GM19324 (cell line): Measurements from ENCODE around the gene MMRN2.
A peak's percentile ranks its signal among the peaks of the same experiment; 100 is the strongest.
"Not testable (repeated sequence)": the region's sequence is repeated elsewhere in the genome, so short reads cannot be mapped to it uniquely, and the experiment has no call there.

Source experiments
- ATAC-seq: cut with Tn5 transposase; IDR thresholded peaks from one replicate; pipeline ENCODE4 v1.9.1; 2021; ENCODE audit warnings: mild to moderate bottlenecking, moderate library complexity; ENCODE audit not compliant: unreplicated experiment, low FRiP score

The MMRN2 gene, protein sequence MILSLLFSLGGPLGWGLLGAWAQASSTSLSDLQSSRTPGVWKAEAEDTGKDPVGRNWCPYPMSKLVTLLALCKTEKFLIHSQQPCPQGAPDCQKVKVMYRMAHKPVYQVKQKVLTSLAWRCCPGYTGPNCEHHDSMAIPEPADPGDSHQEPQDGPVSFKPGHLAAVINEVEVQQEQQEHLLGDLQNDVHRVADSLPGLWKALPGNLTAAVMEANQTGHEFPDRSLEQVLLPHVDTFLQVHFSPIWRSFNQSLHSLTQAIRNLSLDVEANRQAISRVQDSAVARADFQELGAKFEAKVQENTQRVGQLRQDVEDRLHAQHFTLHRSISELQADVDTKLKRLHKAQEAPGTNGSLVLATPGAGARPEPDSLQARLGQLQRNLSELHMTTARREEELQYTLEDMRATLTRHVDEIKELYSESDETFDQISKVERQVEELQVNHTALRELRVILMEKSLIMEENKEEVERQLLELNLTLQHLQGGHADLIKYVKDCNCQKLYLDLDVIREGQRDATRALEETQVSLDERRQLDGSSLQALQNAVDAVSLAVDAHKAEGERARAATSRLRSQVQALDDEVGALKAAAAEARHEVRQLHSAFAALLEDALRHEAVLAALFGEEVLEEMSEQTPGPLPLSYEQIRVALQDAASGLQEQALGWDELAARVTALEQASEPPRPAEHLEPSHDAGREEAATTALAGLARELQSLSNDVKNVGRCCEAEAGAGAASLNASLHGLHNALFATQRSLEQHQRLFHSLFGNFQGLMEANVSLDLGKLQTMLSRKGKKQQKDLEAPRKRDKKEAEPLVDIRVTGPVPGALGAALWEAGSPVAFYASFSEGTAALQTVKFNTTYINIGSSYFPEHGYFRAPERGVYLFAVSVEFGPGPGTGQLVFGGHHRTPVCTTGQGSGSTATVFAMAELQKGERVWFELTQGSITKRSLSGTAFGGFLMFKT

DNA sequence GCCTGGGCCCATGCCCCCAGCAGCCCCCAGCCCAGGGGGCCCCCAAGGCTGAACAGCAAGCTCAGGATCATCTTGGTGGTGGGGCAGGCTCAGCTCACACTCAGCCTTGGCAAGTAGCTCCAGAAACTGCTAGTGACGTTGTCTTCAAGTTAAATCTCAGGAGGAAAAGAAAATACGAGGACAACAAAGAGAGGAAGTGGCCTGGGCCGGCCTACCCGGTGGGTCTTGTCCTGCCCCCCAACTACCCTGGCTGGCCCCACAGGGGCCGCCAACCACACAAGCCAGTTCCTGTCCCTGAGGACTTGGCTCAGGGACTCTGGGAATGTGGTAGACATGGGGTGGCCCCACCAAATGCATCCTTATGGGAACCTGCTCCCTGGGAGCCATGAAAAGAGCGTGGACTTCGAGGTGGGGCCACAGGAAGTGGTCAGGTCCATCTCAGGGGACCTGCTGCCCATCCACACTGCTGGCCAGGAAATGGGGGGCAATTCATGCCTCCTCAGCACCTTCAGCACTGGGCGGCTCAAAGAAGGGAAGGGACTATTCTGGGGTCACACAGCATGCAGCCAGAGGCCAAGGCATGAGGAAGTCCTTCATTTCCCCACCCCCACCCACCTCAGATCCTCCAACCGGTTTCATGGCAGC is at the start of gene MMRN2:
MMRN2 (minus strand) TSS at position 145 of the 645 bp plus-strand sequence; CDS start at position 71, 74 bp downstream.
- no peak for ATAC-seq

DNA sequence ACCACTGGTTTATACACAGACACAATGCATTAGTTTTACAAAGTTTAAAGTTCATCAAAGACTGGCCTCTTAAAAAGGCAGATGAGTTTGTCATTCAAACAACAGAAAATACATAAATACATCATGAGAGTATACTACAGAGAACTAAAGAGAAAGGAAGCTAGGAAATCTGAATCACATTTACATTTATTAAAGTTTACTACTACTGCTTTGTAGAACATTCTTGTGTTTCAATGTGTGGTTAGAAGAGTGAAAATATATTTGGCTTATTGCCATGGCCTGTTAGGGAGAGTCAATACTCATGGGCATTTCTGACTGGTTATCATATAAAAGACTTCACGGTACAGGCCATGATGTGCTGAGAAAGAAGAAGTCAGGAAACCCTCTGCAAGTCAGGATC is 49.7 kb upstream of the MMRN2 start:
- ATAC-seq: not testable (repeated sequence)

DNA sequence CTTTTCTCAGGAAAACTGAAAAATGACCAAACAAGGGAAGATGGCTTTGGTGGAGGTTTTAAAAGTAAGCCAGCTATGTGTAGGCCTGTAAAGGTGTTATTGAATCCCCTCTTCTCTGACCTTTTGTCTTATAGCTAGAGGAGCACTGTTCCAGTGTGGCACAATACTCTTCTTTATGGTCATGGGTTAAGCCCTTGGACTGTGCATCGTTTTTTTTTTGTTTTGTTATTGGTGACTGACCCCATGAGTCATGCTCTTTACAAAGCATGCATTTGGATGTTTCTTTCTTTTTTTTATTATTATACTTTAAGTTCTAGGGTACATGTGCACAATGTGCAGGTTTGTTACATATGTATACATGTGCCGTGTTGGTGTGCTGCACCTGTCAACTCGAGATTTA is 43.1 kb upstream of the MMRN2 start:
- no peak for ATAC-seq

DNA sequence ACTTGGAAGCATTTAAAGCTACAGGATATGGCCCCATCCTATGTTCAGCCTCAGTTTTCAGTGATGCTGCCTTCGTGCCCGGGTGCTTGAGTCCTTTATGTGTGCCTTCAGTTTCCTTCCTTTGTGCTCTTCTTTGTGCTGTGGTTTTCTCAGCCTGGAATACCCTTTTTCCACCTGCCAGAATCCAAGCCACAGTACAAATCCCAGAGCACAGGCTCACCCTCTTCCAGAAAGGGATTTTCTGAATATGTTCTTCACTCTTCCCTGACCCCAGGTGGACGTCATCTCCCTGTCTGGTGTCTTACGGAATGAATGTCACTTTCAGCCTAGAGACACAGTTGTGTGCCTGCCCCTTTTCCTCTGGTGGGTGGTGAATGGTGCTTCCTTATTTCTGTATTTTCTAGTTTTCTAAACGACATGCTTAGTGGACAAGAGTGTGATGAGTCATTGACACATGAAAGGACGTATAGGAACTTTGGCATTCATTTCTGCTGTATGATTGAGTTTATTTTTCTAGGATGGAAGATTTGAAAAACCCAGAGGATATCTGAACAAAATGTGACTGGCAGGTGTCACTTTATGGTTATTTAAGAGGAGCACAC is 42.5 kb upstream of the MMRN2 start:
- not testable (repeated sequence) for ATAC-seq

DNA sequence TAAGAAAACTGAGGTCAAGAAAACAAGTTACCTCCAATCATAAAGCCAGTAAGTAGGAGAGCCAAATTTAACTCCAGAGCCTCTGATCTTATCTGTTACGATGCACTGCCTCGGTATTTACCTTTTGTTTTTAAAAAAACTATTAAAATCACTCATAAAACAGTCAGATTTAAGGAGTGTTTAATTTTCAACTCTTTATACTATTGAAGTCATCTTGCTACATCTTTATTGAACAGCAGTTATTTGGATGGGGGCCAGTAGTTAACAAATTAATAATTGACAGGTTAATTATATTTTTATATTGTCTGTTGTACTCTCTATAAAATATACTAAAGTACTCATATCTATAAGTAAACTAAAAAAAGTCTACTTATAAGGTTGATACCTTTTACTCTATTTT is 35.5 kb upstream of the MMRN2 start:
- no peak for ATAC-seq

DNA sequence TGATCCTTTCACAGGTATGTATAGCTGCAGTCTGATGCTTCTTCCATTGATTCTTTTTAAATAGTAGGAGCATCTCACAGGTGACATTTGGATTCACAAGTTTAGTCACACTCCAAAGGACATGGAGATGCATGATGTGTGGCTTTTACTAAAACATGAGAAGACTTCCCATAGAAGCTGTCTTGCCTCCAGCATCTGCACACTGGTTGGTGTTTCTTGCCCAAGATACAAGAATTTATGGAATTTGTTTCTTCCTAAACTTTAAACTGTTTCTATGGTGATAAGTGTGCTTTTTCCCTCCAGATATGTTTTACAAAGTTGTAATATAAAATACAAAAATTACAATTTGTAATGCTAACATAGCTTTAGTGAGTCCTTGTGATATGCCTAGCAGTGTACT is 35.0 kb upstream of the MMRN2 start:
- no peak for ATAC-seq

DNA sequence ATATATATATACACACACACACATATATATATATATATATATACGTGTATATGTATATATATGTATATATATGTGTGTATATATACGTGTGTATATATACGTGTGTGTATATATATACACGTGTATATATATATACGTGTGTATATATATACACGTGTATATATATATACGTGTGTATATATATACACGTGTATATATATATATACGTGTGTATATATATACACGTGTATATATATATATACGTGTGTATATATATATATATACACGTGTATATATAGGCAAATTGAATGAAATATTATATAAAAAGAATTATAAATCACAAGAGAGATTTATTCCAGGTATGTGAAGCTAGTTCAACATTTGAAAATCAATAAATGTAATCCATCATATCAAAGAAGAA is 33.9 kb upstream of the MMRN2 start:
- not testable (repeated sequence) for ATAC-seq

DNA sequence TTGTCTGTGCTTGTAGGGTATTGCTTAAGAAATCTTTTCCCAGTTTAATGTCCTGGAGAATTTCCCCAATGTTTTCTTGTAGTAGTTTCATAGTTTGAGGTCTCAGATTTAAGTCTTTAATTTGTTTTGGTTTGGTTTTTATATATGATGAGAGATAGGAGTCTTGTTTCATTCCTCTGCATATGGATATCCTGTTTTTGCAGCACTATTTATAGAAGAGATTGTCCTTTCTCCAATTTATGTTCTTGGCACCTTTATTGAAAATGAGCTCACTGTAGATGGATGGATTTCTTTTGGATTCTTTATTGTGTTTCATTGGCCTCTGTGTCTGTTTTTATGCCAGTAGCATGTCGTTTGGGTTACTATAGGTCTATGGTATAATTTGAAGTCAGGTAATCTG is 31.1 kb upstream of the MMRN2 start:
- no peak for ATAC-seq

DNA sequence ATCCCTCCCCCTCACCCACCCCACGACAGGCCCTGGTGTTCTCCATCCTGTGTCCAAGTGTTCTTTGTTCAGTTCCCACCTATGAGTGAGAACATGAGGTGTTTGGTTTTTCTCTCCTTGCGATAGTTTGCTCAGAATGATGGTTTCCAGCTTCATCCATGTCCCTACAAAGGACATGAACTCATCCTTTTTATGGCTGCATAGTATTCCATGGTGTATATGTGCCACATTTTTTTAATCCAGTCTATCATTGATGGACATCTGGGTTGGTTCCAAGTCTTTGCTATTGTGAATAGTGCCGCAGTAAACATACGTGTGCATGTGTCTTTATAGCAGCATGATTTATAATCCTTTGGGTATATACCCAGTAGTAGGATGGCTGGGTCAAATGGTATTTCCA is 27.1 kb upstream of the MMRN2 start:
- not testable (repeated sequence) for ATAC-seq

DNA sequence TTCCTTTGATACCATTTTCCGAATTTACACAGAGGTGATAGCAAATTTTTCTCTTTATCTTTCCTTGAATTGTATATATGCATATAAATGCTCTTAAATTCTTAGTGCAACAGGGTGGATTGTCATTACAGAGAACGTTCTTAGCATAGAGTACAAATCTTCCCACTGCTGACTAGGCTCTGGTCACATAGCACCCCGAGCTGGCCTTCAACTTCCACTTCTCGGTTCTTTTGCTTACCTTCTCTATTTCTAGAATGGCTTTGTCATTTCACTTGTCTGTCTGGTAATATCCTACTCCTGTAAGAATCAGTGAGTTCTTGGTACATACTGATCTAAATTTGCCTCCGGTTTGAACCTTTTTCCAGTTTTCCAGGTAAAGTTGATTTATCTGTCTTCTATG is 24.3 kb upstream of the MMRN2 start:
- ATAC-seq: no peak

DNA sequence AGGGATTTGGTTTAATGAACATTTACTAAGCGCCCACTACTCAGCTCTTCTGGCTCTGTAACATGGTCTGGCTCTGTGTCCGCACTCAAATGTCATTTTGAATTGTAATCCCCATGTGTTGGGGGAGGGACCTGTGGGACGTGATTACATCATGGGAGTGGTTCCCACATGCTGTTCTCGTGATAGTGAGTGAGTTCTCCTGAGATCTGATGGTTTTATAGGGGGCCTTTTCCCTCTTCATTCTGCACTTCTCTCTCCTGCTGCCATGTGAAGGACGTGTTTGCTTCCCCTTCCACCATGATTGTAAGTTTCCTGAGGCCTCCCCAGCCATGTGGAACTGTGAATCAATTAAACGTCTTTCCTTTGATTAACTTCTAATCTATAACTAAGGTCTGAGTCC is 23.6 kb upstream of the MMRN2 start:
- ATAC-seq: not testable (repeated sequence)

DNA sequence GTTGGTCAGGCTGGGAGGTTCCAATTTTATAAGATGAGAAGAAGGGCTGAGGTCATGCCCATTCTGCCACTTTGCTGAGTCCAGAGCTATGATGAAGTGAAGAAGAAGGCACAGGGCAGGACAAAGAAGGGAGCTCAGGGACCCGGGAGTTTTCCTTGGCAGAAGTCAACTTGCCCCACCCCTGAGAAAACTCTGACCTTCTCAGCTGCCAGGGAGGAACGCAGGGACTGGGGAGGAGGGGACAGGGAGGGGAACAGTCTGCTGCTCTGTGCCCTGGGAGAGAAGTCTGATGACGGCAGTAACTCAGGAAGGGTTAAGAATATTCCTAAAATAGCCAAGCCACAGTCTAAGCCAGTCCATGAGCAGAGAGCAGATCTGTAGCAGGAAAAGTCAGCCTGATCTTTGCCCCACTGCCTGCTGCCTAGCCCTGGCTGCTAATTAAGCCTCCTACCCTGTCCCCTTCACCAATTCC is 22.6 kb upstream of the MMRN2 start:
- ATAC-seq: no peak

DNA sequence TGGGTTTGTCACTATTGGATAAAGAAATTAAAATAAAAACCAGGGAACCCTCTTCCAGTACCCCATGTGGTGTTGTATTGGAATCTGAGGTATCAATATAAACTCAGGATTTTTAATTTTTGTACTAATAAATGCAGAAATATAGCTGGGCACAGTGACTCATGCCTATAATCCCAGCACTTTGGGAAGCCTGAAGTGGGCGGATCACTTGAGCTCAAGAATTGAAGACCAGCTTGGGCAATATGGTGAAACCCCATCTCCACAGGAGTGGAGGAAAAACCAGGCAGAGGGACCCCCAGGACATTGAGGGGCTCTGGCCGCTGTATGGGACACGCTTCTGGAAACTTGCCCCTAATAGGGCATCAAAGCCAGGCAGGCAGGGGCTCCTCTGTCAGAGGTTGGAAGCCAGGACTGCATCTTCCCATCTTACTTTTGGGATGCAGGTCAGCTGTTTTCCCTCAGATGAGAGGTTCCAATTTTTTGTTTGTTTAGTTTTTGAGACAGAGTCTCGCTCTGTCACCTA is 21.9 kb upstream of the MMRN2 start:
- ATAC-seq: no peak

DNA sequence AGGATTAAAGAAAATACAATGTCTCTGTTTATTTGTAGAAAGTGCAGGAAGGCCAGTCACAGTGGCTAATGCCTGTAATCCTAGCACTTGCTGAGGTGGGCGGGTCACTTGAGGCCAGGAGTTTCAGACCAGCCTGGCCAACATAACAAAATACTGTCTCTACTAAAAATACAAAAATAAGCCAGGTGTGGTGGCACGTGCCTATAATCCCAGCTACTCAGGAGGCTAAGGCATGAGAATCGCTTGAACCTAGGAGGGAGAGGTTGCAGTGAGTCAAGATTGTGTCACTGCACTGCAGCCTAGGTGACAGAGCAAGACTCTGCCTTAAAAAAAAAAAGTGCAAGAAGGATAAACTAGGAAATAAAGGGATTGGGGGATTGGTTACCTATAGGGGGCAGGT is 21.0 kb upstream of the MMRN2 start:
- not testable (repeated sequence) for ATAC-seq

DNA sequence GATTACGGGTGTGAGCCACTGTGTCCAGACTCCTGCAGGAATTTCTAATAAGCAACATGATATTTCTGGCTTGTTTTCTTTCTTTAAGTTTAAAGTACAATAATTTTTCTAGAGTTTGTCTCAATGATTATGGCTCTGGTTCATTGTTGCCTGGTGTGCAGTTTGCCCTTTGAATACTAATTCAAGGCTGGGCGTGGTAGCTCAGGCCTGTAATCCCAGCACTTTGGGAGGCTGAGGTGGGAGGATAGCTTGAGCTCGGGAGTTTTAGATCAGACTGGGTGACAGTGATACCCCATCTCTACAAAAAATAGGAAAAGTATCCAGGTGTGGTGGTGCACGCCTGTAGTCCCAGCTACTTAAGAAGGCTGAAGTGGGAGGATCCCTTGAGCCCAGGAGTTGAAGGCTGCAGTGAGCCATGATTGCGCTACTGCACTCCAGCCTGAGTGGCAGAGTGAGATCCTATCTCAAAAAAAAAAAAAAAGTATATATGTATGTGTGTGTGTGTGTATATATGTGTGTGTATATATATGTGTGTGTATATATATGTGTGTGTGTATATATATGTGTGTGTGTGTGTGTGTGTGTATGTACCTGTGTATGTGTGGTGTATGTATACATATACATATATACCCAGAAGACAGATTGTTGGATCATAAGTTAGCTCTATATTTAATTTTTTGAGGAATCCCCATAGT is 19.1 kb upstream of the MMRN2 start:
- no peak for ATAC-seq

DNA sequence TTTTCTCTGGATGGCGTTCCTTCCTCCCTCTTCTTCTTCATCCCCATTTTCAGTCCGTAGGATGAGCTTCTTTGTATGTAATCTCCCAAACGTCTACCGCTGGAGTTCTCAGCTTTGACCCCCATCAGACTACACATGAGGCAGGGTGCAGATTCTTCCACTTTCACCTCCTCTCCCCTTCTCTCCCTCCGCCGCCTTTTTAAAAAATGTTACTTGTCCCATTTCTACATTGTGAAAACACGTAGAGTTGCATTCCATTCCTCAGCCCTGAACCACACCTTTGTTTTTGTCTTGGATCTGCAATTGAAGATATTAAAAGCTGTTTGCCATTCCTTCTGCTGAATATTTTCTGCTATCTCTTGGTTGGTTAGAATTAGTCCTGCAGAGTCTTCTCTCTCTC is 17.1 kb upstream of the MMRN2 start:
- ATAC-seq: no peak

DNA sequence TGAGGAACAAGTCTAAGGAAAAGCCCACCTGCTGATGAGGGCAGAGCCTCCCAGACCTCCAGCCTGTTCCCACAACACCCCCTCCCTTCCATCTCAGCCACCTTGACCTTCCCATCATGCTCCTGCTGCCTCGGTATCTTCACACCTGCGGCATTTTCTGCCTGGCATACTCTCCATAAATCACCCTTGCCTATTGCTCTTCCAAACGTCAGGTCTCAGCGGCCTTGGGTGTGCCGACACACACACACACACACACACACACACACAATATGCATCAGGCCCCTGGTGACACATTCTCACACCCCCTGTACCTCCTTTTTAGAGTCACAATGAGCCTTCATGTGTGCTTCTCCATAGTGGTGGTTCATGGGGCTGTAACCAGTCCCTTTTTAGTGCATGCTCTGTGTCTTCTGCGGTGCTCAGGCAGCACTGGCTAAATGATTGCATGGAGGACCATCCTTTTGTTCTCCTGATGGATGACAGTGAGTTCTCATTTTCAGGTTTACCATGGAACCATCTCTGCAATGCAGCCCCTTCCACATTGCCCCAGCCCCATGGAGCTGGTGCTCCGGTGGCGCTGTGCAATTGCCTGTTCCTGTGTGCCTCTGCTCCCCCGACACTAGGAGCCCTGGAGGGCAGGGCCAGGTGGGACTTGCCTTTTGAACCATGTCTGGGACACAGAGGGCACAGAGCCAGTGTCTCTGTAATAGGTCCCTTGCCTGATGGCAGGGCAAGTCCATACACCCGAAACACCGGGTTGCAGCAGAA is 15.4 kb upstream of the MMRN2 start:
- no peak for ATAC-seq

DNA sequence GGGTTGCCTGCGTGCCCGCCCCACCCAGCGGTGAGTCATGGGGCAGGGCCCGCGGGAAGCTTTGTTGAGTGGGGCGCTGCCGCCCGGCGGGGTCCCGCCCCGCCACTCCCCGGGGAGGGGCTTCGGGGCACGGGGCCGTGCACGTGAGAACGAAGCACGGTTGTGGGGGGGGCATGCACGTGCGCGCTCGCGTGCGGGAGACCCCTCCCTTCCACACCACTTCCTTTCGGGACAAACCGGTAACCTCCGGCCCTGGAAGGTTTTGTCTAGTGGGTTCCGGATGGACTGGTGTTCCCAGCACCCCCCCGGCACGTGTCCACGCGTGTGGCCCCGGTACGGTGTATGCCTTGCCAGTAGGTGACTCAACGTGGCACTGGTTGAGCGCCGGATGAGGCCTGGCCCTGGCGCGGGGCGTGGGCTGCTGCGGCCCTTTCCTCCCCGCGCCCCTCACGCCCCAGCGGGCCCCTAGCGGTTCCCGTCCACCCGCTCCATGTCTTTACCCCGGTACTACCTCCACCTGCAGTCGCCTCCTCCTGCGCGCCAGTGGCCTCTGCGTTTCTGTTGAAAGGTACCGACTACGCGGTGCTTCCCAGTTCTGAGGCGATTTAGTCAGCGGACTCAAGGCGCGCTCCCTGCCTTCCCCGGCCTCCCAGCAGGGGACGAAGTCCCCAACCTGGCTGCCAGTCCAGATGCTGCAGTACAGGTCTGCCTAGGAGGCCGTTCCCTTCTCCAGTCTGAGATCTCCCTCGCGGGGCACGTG is 14.0 kb upstream of the MMRN2 start:
- ATAC-seq: peak; percentile 91
